Measurements from ENCODE around the gene FCN1.

DNA sequence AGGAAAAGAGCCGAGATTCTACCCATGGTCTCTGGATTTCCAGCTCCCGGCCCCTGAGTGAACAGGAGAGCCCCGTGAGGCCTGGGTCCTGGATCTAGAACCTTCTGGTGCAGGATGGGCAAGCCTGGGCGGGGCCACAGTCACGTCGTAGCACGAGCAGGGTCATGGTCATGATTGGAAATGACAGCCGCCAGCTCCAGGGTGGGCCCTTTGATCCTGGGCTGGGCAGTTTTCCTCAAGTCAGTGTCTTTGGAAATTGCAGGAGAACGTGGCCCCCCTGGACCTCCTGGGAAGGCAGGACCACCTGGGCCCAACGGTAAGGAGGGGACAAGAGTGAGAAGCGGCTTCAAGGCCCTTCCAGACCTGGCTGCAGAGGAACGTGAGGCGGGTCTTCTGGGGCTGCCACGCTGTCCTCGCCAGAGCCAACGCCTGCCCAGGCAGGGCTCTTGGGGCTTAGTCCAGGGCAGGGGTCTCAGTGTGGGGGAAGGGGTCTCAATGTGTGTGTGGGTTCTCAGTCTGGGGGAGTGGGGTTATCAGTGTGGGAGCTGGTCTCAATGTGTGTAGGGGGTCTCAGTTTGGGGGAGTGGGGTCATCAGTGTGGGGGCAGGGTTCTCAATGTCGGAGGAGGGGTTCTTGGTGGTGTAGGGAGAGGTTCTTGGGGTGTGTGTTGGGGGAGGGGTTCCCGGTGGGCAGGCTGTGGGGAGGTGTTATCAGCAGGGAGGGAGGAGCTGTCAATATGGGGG, 34.5 kb downstream of the FCN1 start:
- TF ChIP-seq TARDBP (IDR thresholded peaks at IDR 0.05) (no peak), TAF1 (IDR thresholded peaks at IDR 0.05; ENCODE audit: control insufficient read depth, extremely low read depth, insufficient read depth, low read length, severe bottlenecking) (no peak), RFX5 (IDR thresholded peaks at IDR 0.05; ENCODE audit: low read depth, low read length) (no peak), POLR2A (conservative IDR thresholded peaks at IDR 0.05) (no peak), CTCF (IDR thresholded peaks at IDR 0.05 in 2 of 3, conservative IDR thresholded peaks at IDR 0.05 in 1 of 3; ENCODE audit: insufficient read depth in 2 of 3, low read depth in 1 of 3, low read length in 3 of 3) (no peak), MAFF (IDR thresholded peaks at IDR 0.05; ENCODE audit: low read length) (no peak), CHD4 (IDR thresholded peaks at IDR 0.05; ENCODE audit: insufficient read depth, insufficient replicate concordance, low read depth, low read length, poor library complexity, severe bottlenecking) (no peak), SP1 (CRISPR knock-in tag; IDR thresholded peaks at IDR 0.05) (no peak)
- TF ChIP-seq, protein P1, sequence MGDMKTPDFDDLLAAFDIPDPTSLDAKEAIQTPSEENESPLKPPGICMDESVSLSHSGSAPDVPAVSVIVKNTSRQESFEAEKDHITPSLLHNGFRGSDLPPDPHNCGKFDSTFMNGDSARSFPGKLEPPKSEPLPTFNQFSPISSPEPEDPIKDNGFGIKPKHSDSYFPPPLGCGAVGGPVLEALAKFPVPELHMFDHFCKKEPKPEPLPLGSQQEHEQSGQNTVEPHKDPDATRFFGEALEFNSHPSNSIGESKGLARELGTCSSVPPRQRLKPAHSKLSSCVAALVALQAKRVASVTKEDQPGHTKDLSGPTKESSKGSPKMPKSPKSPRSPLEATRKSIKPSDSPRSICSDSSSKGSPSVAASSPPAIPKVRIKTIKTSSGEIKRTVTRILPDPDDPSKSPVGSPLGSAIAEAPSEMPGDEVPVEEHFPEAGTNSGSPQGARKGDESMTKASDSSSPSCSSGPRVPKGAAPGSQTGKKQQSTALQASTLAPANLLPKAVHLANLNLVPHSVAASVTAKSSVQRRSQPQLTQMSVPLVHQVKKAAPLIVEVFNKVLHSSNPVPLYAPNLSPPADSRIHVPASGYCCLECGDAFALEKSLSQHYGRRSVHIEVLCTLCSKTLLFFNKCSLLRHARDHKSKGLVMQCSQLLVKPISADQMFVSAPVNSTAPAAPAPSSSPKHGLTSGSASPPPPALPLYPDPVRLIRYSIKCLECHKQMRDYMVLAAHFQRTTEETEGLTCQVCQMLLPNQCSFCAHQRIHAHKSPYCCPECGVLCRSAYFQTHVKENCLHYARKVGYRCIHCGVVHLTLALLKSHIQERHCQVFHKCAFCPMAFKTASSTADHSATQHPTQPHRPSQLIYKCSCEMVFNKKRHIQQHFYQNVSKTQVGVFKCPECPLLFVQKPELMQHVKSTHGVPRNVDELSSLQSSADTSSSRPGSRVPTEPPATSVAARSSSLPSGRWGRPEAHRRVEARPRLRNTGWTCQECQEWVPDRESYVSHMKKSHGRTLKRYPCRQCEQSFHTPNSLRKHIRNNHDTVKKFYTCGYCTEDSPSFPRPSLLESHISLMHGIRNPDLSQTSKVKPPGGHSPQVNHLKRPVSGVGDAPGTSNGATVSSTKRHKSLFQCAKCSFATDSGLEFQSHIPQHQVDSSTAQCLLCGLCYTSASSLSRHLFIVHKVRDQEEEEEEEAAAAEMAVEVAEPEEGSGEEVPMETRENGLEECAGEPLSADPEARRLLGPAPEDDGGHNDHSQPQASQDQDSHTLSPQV (IDR thresholded peaks at IDR 0.05), result no peak
